Dermis microvascular lymphatic vessel endothelial cell (primary cell): ENCODE data around the gene SYNJ1. TPM values are rescaled to one million over a fixed set of nuclear protein-coding genes. Genes with fewer than 3 reads are reported as not detected.
"Not testable (repeated sequence)": the region's sequence is repeated elsewhere in the genome, so short reads cannot be mapped to it uniquely, and the experiment has no call there.

Experiments
- DNase-seq, 2 donors: peaks; one replicate each; pipeline versions ENCODE4 v3.0.0 to v3.0.0-alpha.2; 2010; ENCODE audit warnings: low read depth in 2 of 2
- total RNA-seq: library from RNA; depleted of rRNA; stranded (reverse); fragments of >200 nt; gene quantifications from 2 replicates; pipeline ENCODE4 v1.2.1, GENCODE V29; 2014

Gene SYNJ1
- total RNA-seq, 1 donor from 2014 or later, result 7.1 TPM

GRCh38 chr21:32690085-32690484 lies 37.7 kb downstream of the SYNJ1 start:
- DNase-seq, result no peak

DNA sequence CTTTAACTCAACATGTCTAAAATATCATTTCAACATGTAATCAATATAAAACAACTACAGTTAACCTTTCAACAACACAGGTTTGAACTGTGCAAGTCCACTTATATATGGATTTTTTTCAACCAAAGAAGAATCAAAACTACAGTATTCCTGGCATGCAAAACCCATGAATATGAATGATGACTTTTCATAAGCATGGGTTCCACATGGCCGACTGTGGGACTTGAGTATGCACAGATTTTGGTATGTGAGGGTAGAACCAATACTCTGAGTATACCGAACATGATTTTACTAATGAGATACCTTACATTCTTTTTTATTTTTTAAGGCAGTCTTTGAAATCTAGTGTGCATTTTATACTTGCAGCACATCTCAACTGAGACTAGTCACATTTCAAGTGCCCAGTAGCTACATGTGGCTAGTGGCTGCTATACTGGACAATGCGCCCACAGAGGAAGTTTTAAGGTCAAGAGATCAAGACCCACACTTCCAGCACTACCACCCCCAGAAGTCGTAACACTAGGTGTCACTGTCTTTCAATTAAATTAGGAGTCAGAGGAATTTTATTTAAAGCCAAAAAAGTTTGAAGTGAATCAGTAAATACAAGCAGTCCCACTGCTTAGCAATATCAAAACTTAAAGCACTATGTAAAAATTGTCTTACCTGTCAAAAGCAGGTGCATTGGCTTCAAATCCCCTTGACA lies 40.0 kb downstream of the SYNJ1 start:
- peak; percentile 57 to 74 for DNase-seq

GRCh38 chr21:32682696-32683474 lies 44.9 kb downstream of the SYNJ1 start:
- DNase-seq, result no peak

DNA sequence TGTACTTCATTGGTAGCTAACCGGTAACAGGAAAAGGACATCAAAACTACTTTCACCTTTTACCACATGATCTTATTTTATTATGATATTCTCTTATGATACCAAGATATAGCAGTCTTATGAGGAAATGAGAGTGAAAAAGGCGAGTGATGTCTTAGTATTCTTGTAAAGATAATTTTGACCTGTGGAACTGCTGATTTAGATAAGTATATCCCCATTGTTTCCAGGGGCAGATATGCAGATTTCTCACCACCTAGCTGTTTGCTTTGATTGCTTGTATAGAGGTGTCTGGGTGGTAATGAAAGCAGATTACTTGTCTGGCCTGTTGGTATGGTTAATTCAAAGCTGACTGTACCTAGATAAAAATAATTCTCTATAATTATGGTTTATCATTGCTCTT lies 53.1 kb downstream of the SYNJ1 start:
- DNase-seq, result no peak

- DNase-seq, result no peak
These were observed 53.8 kb downstream of the SYNJ1 start for GRCh38 chr21:32674038-32674437.

GRCh38 chr21:32666258-32666657 lies 61.6 kb downstream of the SYNJ1 start:
- no peak for DNase-seq

GRCh38 chr21:32664095-32664494 lies 63.7 kb downstream of the SYNJ1 start:
- not testable (repeated sequence) for DNase-seq

- not testable (repeated sequence) for DNase-seq
These were observed 65.8 kb downstream of the SYNJ1 start for GRCh38 chr21:32661981-32662380.

DNA sequence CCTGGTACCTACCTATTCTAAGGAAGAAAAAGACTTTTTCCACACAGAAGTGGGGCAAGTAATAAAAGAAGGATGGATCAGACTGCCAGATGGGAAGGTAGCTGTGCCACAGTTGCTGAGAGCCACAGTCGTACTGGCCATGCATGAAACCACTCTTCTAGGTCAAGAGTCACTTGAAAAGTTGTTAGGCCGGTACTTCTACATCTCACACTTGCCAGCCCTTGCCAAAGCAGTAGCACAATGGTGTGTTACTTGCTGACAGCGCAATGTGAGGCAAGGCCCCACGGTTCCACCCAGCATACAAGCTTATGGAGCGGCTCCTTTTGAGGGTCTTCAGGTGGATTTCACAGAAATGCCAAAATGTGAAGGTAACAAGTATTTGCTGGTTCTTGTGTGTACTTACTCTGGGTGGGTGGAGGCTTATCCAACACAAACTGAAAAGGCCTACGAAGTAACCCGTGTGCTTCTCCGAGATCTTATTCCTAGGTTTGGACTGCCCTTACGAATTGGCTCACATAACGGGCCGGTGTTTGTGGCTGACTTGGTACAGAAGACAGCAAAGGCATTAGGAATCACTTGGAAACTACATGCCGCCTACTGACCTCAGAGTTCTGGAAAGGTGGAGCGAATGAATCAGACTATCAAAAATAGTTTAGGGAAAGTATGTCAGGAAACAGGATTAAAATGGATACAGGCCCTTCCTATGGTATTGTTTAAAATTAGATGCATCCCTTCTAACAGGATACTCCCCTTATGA lies 66.6 kb downstream of the SYNJ1 start:
- not testable (repeated sequence) for DNase-seq

DNA sequence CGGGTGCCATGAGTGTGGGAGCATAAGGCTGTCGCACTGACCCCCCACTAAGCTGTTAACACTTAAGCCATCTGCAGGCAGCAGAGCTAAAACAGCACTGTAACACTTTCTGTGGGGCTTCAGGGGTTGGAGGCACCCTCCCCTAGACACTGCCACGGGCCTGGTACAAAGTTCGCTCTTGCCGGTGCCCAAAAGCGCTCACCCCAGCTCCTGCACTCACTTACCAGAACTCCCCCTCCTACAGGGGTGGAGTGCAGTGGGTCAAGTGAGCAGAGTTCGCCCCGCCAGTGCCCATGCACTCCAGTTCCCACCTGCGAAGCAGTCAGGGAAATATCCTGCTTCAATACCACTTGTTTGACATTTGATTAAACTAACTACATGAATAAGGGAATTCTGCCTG lies 69.3 kb downstream of the SYNJ1 start:
- no peak for DNase-seq

GRCh38 chr21:32653326-32653901 lies 74.4 kb downstream of the SYNJ1 start:
- DNase-seq, result peak; percentile 24 to 36

DNA sequence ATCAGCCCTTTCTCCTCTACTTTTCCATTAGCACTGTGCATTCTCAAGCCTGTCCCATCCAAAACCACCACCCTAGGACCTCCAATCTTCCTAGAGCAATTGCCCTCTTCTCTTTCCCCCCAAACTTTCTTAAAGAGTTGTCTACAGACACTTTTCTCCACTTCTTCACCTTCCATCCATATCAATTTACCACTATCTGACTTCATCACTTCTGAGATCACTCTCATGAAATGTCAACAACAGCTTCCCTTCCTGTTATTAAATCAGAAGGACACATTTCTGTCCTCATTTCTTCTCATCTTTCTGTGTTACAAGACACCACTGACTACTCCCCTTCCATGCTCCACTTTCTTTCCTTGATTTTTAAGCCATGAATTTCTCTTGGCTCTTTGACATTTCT lies 79.6 kb downstream of the SYNJ1 start:
- no peak for DNase-seq

GRCh38 chr21:32645261-32646182 lies 82.3 kb downstream of the SYNJ1 start:
- no peak for DNase-seq

DNA sequence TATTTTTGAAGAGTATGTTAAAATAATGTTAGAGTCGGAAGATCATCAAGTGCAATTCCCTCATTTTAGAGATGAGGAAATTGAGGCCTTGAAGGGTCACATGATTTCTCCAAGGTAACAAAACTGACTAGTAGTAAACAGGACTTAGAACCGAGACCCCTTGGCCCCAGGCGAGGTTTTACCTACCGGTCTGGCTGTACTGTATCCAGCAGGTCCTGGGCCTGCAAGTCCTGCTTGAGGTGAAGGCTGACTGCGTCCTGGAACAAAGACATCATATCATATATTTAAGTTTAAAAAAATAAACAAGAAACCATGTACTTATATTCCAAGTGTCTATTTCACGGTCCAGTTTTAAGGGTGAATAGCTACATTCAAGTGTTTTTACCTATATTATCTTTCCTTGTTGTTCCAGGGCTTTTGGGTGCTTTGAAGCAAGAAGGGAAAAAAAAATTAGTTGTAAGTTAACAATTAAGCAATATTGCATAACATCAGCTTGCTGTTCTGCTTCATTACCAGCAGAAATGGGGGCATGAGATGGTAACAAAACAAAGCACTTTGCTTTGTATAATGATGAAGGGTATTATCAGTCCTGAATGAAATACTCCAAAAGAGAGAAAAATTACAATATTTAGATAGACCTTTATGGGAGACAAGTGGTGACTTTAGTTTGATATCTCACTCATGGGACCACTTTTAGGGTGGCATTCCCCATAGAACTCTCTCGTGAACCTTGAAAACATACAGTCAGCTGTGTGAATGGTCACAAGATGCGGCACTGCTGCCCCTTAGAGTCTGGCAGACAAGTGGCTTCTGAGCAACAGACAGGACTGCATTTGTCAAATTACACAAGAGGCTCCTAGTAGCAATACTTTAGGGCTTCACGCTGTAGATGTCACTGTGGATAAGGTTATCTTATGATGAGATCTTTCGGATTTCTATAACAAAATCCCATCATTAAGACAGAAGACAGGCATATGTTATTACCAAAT lies 85.8 kb downstream of the SYNJ1 start:
- DNase-seq, result no peak

DNA sequence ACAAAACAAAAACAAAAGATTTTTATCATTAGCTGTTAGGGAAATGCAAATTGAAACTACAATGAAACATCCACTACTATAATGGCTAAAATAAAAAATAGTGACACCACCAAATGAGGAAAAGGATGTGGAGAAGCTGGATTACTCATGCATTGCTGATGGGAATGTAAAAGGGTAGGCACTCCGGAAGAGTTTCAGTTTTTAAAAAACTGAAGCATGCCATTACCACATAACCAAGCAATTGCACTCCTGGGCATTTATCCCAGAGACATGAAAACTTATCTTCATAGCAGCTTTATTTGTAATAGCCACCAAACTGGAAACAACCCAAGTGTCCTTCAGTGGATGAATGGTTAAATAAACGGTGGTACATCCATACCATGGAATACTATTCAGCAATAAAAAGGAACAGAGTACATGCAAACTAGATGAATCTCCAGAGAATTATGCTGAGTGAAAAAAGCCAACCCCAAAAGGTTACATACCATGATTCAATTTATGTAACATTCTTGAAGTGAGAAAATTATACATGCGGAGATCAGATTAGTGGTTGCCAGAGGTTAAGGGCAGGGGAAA lies 101.1 kb downstream of the SYNJ1 start:
- no peak for DNase-seq

- not testable (repeated sequence) for DNase-seq
These were observed 109.6 kb downstream of the SYNJ1 start for GRCh38 chr21:32618218-32618617.

DNA sequence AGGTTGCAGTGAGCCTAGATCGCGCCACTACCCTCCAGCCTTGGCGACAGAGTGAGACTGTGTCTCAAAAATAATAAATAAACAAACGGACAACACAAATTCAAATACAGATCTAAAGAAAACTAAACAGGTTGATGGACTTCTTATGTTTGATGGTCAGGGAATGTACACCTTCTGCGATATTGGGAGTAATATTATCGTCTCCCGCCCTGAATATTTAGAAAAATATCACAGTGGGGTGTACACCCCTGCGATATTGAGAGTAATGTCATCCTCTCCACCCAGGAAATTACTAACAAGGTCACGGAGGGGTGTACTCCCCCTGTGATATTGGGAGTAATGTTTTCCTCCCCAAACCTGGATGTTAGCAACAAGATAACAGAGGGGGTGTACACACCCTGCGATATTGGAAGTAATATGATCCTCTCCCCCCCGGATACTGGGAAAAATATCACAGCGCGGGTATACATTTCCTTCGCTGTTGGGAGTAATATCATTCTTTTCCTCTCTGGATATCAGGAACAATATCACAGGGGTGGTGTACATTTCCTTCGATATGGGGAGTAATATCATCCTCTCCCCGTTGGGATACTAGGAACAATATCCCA lies 114.3 kb downstream of the SYNJ1 start:
- no peak for DNase-seq

DNA sequence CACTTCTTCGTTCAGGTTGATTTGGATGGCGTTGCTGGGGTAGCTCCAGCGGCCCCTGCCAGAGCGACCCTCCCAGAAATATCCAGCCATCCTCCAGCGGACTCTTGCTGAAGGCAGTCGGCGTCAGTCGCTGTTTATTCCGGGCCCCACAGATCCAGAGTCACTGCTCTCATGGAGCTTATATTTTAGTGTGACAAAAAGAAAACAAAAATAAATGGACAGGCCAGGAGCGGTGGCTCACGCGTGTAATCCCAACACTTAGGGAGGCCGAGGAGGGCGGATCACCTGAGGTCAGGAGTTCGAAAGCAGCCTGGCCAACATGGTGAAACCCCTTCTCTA lies 114.8 kb downstream of the SYNJ1 start:
- DNase-seq, result peak in 1 of 2 donors; percentile 7
